Smooth muscle cell of the brain vasculature (primary cell): Measurements from ENCODE around the gene PCDHAC1.

ENCODE experiments used
- DNase-seq: peaks from one replicate; pipeline ENCODE4 v3.0.0-alpha.2; 2012; ENCODE audit warnings: low read depth, low spot score

Gene PCDHAC1

GRCh38 chr5:140967226-140967893, 41.3 kb downstream of the PCDHAC1 start:
- no peak for DNase-seq

GRCh38 chr5:140969880-140970279, 43.8 kb downstream of the PCDHAC1 start:
- no peak for DNase-seq

- no peak for DNase-seq
Measured at GRCh38 chr5:140973550-140973949, 47.5 kb downstream of the PCDHAC1 start.

GRCh38 chr5:140977003-140977402, 50.9 kb downstream of the PCDHAC1 start:
- no peak for DNase-seq

GRCh38 chr5:140978260-140978659, 52.2 kb downstream of the PCDHAC1 start:
- no peak for DNase-seq

- no peak for DNase-seq
Measured at GRCh38 chr5:140978983-140979382, 52.9 kb downstream of the PCDHAC1 start.
